Measurements from ENCODE around the gene ABHD12B. TPM values are rescaled to one million over a fixed set of nuclear protein-coding genes. Genes with fewer than 3 reads are reported as not detected.

ABHD12B gene
- total and polyA plus RNA-seq, 2 donors (not counting 3 experiments of a cell fraction or from before 2014, with no cell fraction given) = not detected

GRCh38 chr14:50932592-50933495 is 61.0 kb downstream of the ABHD12B start:
- Histone ChIP-seq H3K4me1 (ENCODE audit: control insufficient read depth, extremely low read depth, insufficient read depth, low read length) (no peaks in the 10 kb centered on the region), H3K9me3 (replicated peaks; ENCODE audit: control insufficient read depth, insufficient read depth, low read length) (no peaks in the 10 kb centered on the region), H2AFZ (ENCODE audit: low read depth, low read length) (no peak overlapping the region), H3K79me2 (ENCODE audit: control insufficient read depth, insufficient read depth, low read length) (no peaks in the 10 kb centered on the region), H3K4me3 (replicated peaks in 1 of 3; ENCODE audit: insufficient read depth in 1 of 3, low read depth in 1 of 3, low read length in 3 of 3) (no peak overlapping the region), H3K27ac (ENCODE audit: insufficient read depth, low read depth, low read length) (no peak overlapping the region), H3K27me3 (ENCODE audit: control insufficient read depth in 2 of 2, insufficient read depth in 2 of 2, low read length in 2 of 2) (no peaks in the 10 kb centered on the region), H4K20me1 (replicated peaks; ENCODE audit: control insufficient read depth, extremely low read depth, insufficient read depth, low read length) (no peaks in the 10 kb centered on the region), H3K9ac (replicated peaks; ENCODE audit: extremely low read depth, insufficient read depth, low read length) (no peak overlapping the region), H3K36me3 (ENCODE audit: control insufficient read depth in 2 of 2, extremely low read depth in 1 of 2, insufficient read depth in 2 of 2, low read length in 2 of 2) (peaks cover 0 to 8% of the 10 kb centered on the region in 2 experiments), H3K9me1 (replicated peaks; ENCODE audit: control insufficient read depth, extremely low read depth, insufficient read depth, low read length) (no peaks in the 10 kb centered on the region), H3K4me2 (ENCODE audit: insufficient read depth, low read length) (no peak overlapping the region)
- ChIA-PET CTCF (no interaction called here), POLR2A (no interaction called here)
- FAIRE-seq (no peak), DNase-seq (ENCODE audit: low read depth, low spot score) (no peak)
- BruUV-seq (replicated peaks) = no TSS peak
- no peak for TF ChIP-seq JUN (IDR thresholded peaks at IDR 0.05; ENCODE audit: borderline replicate concordance, insufficient read depth, insufficient read length, low read depth)
- no peak for TF ChIP-seq FOS (IDR thresholded peaks at IDR 0.05; ENCODE audit: borderline replicate concordance, insufficient read depth, low read length)
- TF ChIP-seq MAX (IDR thresholded peaks at IDR 0.05; ENCODE audit: insufficient read depth, insufficient read length) = no peak
- no peak for TF ChIP-seq POLR2AphosphoS5 (IDR thresholded peaks at IDR 0.05; ENCODE audit: insufficient read depth, low read depth, low read length)
- TF ChIP-seq POLR2A (IDR thresholded peaks at IDR 0.05; ENCODE audit: low read depth, low read length) = no peak
- no peak for TF ChIP-seq MYC (IDR thresholded peaks at IDR 0.05; ENCODE audit: low read depth, low read length)
- TF ChIP-seq GATA2 (IDR thresholded peaks at IDR 0.05; ENCODE audit: insufficient read depth, insufficient read length, low read depth, low read length) = no peak
- TF ChIP-seq CTCF (IDR thresholded peaks at IDR 0.05; ENCODE audit: extremely low read depth in 1 of 2, insufficient read depth in 1 of 2, low read depth in 1 of 2, low read length in 2 of 2) = no peak
- no peak for TF ChIP-seq EZH2 (IDR thresholded peaks at IDR 0.05; ENCODE audit: borderline replicate concordance, low read depth, low read length, severe bottlenecking)
- intact Hi-C loops (cut with micrococcal nuclease) (no loop called here), dilution Hi-C loops (cut with MboI; ENCODE audit: extremely low pct_ligation_motif_present, low sequenced_read_pairs) (no loop called here)
